Colonic mucosa (tissue), 4 donors: ENCODE measurements around the gene CHTOP. TPM values are rescaled to one million over a fixed set of nuclear protein-coding genes. Genes with fewer than 3 reads are reported as not detected.

Source experiments
- DNase-seq: peaks from one replicate; pipeline ENCODE4 v3.0.0-alpha.2; 2020
- H3K27ac ChIP-seq: fragments of 200-600 bp; one replicate; pipeline ENCODE4 v1.8.0; 2021
- H3K27me3 ChIP-seq: fragments of 200-600 bp; one replicate; pipeline ENCODE4 v1.8.0; 2021
- H3K36me3 ChIP-seq: fragments of 200-600 bp; one replicate; pipeline ENCODE4 v1.8.0; 2021
- H3K4me1 ChIP-seq: fragments of 200-600 bp; one replicate; pipeline ENCODE4 v1.8.0; 2021; ENCODE audit warnings: mild to moderate bottlenecking
- H3K4me3 ChIP-seq: fragments of 200-600 bp; one replicate; pipeline ENCODE4 v1.8.0; 2021
- H3K9ac ChIP-seq, 2 donors: one replicate each; pipeline ENCODE4 v1.7.0; 2013; ENCODE audit warnings: control low read depth in 2 of 2, low read depth in 2 of 2, low read length in 2 of 2
- H3K9me3 ChIP-seq: fragments of 200-600 bp; one replicate; pipeline ENCODE4 v1.8.0; 2021
- CTCF ChIP-seq: fragments of 200-600 bp; IDR thresholded peaks from one replicate; pipeline ENCODE4 v1.8.0; 2022; ENCODE audit warnings: antibody characterized with exemption, mild to moderate bottlenecking
- intact Hi-C: fragments of 100-400 bp; cut with DNase I; formaldehyde crosslinking; loops from one replicate; pipeline ENCODE4 v1.14.1; 2022
- total RNA-seq, 2 donors: library from RNA; stranded (reverse); fragmentation: NEBNext Ultra II Directional in 1 of 2; extraction: Animal tissue kit (Norgen Biotek cat#: 25700) in 1 of 2; gene quantifications; one replicate each; pipeline ENCODE4 v1.2.1, GENCODE V29; 2021
- donor health status: healthy.
- donor health status: DM: no; HTN: no; CAD: no.
- donor health status: DM: no; HTN: no; CAD: no.

The CHTOP gene
- total RNA-seq, 2 donors from 2014 or later = 51.3 to 88.6 TPM

GRCh38 chr1:153606194-153606593 lies 27.7 kb upstream of the CHTOP start:
- TF ChIP-seq CTCF = no peak
- no peak overlapping the region for H3K27ac ChIP-seq
- peaks cover 16% of the 10 kb centered on the region for H3K4me1 ChIP-seq
- DNase-seq = no peak
- H3K27me3 ChIP-seq = no peaks in the 10 kb centered on the region
- no peaks in the 10 kb centered on the region for H3K36me3 ChIP-seq
- no peak overlapping the region for H3K4me3 ChIP-seq
- H3K9ac ChIP-seq = no peak overlapping the region
- intact Hi-C loops = no loop called here
- H3K9me3 ChIP-seq = no peaks in the 10 kb centered on the region

- Histone ChIP-seq H3K27ac (no peak overlapping the region), H3K9me3 (no peaks in the 10 kb centered on the region), H3K4me3 (no peak overlapping the region), H3K27me3 (no peaks in the 10 kb centered on the region), H3K9ac (peak overlapping the region in 1 of 2 donors; percentile 78), H3K4me1 (peaks cover 16% of the 10 kb centered on the region), H3K36me3 (no peaks in the 10 kb centered on the region)
- TF ChIP-seq CTCF = no peak
- intact Hi-C loops = no loop called here
- DNase-seq = no peak
Measured at GRCh38 chr1:153607381-153607780, 26.5 kb upstream of the CHTOP start.

GRCh38 chr1:153608089-153608682 lies 25.7 kb upstream of the CHTOP start:
- intact Hi-C loops = no loop called here
- H3K4me3 ChIP-seq = peak overlapping the region; percentile 12
- no peak for TF ChIP-seq CTCF

GRCh38 chr1:153608742-153609584 lies 24.9 kb upstream of the CHTOP start:
- peak overlapping the region; percentile 12 for H3K4me3 ChIP-seq
- H3K9me3 ChIP-seq = no peaks in the 10 kb centered on the region
- no peaks in the 10 kb centered on the region for H3K36me3 ChIP-seq
- peaks cover 22% of the 10 kb centered on the region for H3K4me1 ChIP-seq
- peak overlapping the region; percentile 78 for H3K27ac ChIP-seq
- intact Hi-C loops = no loop called here
- peak overlapping the region; percentile 68 to 78 for H3K9ac ChIP-seq
- H3K27me3 ChIP-seq = no peaks in the 10 kb centered on the region
- peak; percentile 94 for DNase-seq
- TF ChIP-seq CTCF = no peak

More at GRCh38 chr1:153608089-153608682, 25.7 kb upstream of the CHTOP start:
- H3K36me3 ChIP-seq = no peaks in the 10 kb centered on the region
- H3K27me3 ChIP-seq = no peaks in the 10 kb centered on the region
- peak; percentile 28 for DNase-seq
- peaks cover 18% of the 10 kb centered on the region for H3K4me1 ChIP-seq
- peak overlapping the region; percentile 68 to 78 for H3K9ac ChIP-seq
- no peaks in the 10 kb centered on the region for H3K9me3 ChIP-seq
- H3K27ac ChIP-seq = peak overlapping the region; percentile 78

GRCh38 chr1:153609585-153609907 lies 24.3 kb upstream of the CHTOP start:
- H3K27me3 ChIP-seq = no peaks in the 10 kb centered on the region
- no peak for DNase-seq
- no peak for TF ChIP-seq CTCF
- H3K4me3 ChIP-seq = no peak overlapping the region
- peak overlapping the region in 1 of 2 donors; percentile 78 for H3K9ac ChIP-seq
- peak overlapping the region; percentile 78 for H3K27ac ChIP-seq
- intact Hi-C loops = no loop called here
- H3K4me1 ChIP-seq = peaks cover 22% of the 10 kb centered on the region
- H3K9me3 ChIP-seq = no peaks in the 10 kb centered on the region
- no peaks in the 10 kb centered on the region for H3K36me3 ChIP-seq
